Cerebellar cortex (tissue), 1 donor: Measurements from ENCODE around the gene KCNK7.

Source experiments
- DNase-seq: peaks from one replicate; pipeline ENCODE4 v3.0.0-alpha.2; 2015; ENCODE audit warnings: low spot score

The KCNK7 gene

GRCh38 chr11:65586676-65587075 lies 8.9 kb downstream of the KCNK7 start:
- peak; percentile 92 for DNase-seq

GRCh38 chr11:65586247-65586630 lies 9.4 kb downstream of the KCNK7 start:
- DNase-seq, result peak; percentile 43

- peak; percentile 23 for DNase-seq
Observed at GRCh38 chr11:65585396-65586246, 10.0 kb downstream of the KCNK7 start.

- DNase-seq, result peak; percentile 60
Observed at GRCh38 chr11:65584723-65585171, 10.9 kb downstream of the KCNK7 start.

GRCh38 chr11:65584106-65584505 lies 11.5 kb downstream of the KCNK7 start:
- no peak for DNase-seq

- no peak for DNase-seq
Observed at GRCh38 chr11:65583589-65583988, 12.0 kb downstream of the KCNK7 start.

- DNase-seq, result no peak
Observed at GRCh38 chr11:65581928-65582327, 13.7 kb downstream of the KCNK7 start.

GRCh38 chr11:65580756-65581155 lies 14.8 kb downstream of the KCNK7 start:
- no peak for DNase-seq

GRCh38 chr11:65580031-65580692 lies 15.4 kb downstream of the KCNK7 start:
- no peak for DNase-seq

GRCh38 chr11:65579291-65579690 lies 16.3 kb downstream of the KCNK7 start:
- no peak for DNase-seq

GRCh38 chr11:65578667-65579066 lies 16.9 kb downstream of the KCNK7 start:
- no peak for DNase-seq

GRCh38 chr11:65578134-65578533 lies 17.5 kb downstream of the KCNK7 start:
- DNase-seq, result no peak

- DNase-seq, result no peak
Observed at GRCh38 chr11:65577756-65578109, 17.9 kb downstream of the KCNK7 start.

GRCh38 chr11:65576867-65577755 lies 18.5 kb downstream of the KCNK7 start:
- DNase-seq, result no peak

GRCh38 chr11:65576232-65576866 lies 19.3 kb downstream of the KCNK7 start:
- DNase-seq, result no peak

GRCh38 chr11:65575568-65576231 lies 19.9 kb downstream of the KCNK7 start, which contains the start of gene EHBP1L1:
TSS of gene EHBP1L1 (plus strand) at chr11:65576053. CDS start at chr11:65576303, 250 bp downstream.
- DNase-seq, result no peak

GRCh38 chr11:65574811-65575567 lies 20.6 kb downstream of the KCNK7 start:
- DNase-seq, result peak; percentile 87

GRCh38 chr11:65574109-65574810 lies 21.3 kb downstream of the KCNK7 start:
- DNase-seq, result peak; percentile 77

GRCh38 chr11:65573391-65574079 lies 22.1 kb downstream of the KCNK7 start:
- no peak for DNase-seq
